H1 (cell line): ENCODE measurements around the gene ASTL. TPM values are rescaled to one million over a fixed set of nuclear protein-coding genes. Genes with fewer than 3 reads are reported as not detected.

ENCODE experiments used
- CTCF ChIA-PET: fragments of 300-600 bp; sonication (Branson Sonifier 250); formaldehyde crosslinking; loops from one replicate; lab custom pipeline; 2021; ENCODE audit not compliant: partially characterized antibody; lab: Charles Lee
- POLR2A ChIA-PET: fragments of 300-600 bp; sonication (Branson Sonifier 250); formaldehyde crosslinking; loops from one replicate; lab custom pipeline; 2021; ENCODE audit warnings: inconsistent platforms; ENCODE audit not compliant: partially characterized antibody; lab: Charles Lee
- DNase-seq, 2 experiments: peaks; one replicate each; pipeline versions ENCODE4 v3.0.0 to v3.0.0-alpha.2; 2010 to 2022; ENCODE audit warnings: low spot score in 2 of 2, low read depth in 1 of 2, mixed read lengths in 1 of 2
- FAIRE-seq: peaks from 2 replicates; lab custom pipeline; 2011; peaks lifted over from hg19 to GRCh38; lab: Jason Lieb, UNC
- H2AFZ ChIP-seq: 2 replicates; pipeline ENCODE4 v1.8.1; 2012; ENCODE audit warnings: low read length, inconsistent platforms
- H2AK5ac ChIP-seq: 2 replicates; pipeline ENCODE4 v1.6.1; 2013; ENCODE audit warnings: low read depth, low read length
- H2BK120ac ChIP-seq: replicated peaks from 2 replicates; pipeline ENCODE3; 2013; ENCODE audit warnings: low read depth, low read length, inconsistent platforms
- H2BK12ac ChIP-seq: 2 replicates; pipeline ENCODE4 v1.6.1; 2013; ENCODE audit warnings: low read depth, low read length
- H2BK15ac ChIP-seq: 2 replicates; pipeline ENCODE4 v1.6.1; 2013; ENCODE audit warnings: low read length
- H2BK20ac ChIP-seq: 2 replicates; pipeline ENCODE4 v1.6.1; 2013; ENCODE audit warnings: low read length
- H2BK5ac ChIP-seq: 2 replicates; pipeline ENCODE4 v1.6.1; 2013; ENCODE audit warnings: low read depth, low read length
- H3K14ac ChIP-seq: 2 replicates; pipeline ENCODE4 v1.6.1; 2013; ENCODE audit warnings: inconsistent platforms; ENCODE audit not compliant: insufficient read length
- H3K18ac ChIP-seq: 2 replicates; pipeline ENCODE4 v1.6.1; 2013; ENCODE audit warnings: low read length; ENCODE audit errors: extremely low read depth
- H3K23ac ChIP-seq: 2 replicates; pipeline ENCODE4 v1.6.1; 2013; ENCODE audit warnings: inconsistent platforms; ENCODE audit not compliant: insufficient read length
- H3K23me2 ChIP-seq: 2 replicates; pipeline ENCODE4 v1.6.1; 2013; ENCODE audit warnings: low read depth, low read length
- H3K27ac ChIP-seq: 2 replicates; pipeline ENCODE4 v1.6.1; 2011; ENCODE audit warnings: low read depth, low read length, inconsistent platforms
- H3K27me3 ChIP-seq, 4 experiments: replicated peaks in 1 of 4; 1 replicate in 1 of 4; 2 replicates in 3 of 4; pipeline versions ENCODE4 v1.6.1 to v1.8.1; 2011 to 2013; ENCODE audit warnings: low read length in 3 of 4, mild to moderate bottlenecking in 3 of 4, inconsistent platforms in 2 of 4, mixed read lengths in 2 of 4, moderate library complexity in 1 of 4; ENCODE audit not compliant: control insufficient read depth in 3 of 4, insufficient read depth in 3 of 4; ENCODE audit errors: extremely low read depth in 1 of 4
- H3K36me3 ChIP-seq, 4 experiments: 2 replicates each; pipeline versions ENCODE4 v1.6.1 to v1.8.1; 2011 to 2013; ENCODE audit warnings: mild to moderate bottlenecking in 4 of 4, low read length in 3 of 4, moderate library complexity in 2 of 4, control low read depth in 1 of 4, inconsistent platforms in 1 of 4; ENCODE audit not compliant: insufficient read depth in 4 of 4, control insufficient read depth in 2 of 4
- H3K4ac ChIP-seq: replicated peaks from 2 replicates; pipeline ENCODE3; 2013; ENCODE audit warnings: low read length, low read depth, mixed read lengths, inconsistent platforms; ENCODE audit not compliant: insufficient read length
- H3K4me1 ChIP-seq, 4 experiments: replicated peaks in 1 of 4; 1 replicate in 1 of 4; 2 replicates in 3 of 4; pipeline versions ENCODE4 v1.6.1 to v1.8.1; 2011 to 2013; ENCODE audit warnings: low read length in 3 of 4, inconsistent platforms in 2 of 4, mixed read lengths in 1 of 4; ENCODE audit not compliant: insufficient read depth in 4 of 4, control insufficient read depth in 3 of 4
- H3K4me2 ChIP-seq, 2 experiments: 2 replicates each; pipeline versions ENCODE4 v1.6.1 to v1.8.1; 2011 to 2013; ENCODE audit warnings: low read depth in 2 of 2, low read length in 2 of 2, control low read depth in 1 of 2, inconsistent platforms in 1 of 2, mild to moderate bottlenecking in 1 of 2; ENCODE audit not compliant: insufficient read depth in 1 of 2
- H3K4me3 ChIP-seq, 4 experiments: fragments of 200-600, 300-600 bp in 1 of 4; sonication (generic), shearing (Covaris generic), sonication (Bioruptor Twin) in 1 of 4; 2 replicates each; pipeline versions ENCODE4 v1.5.1 to v1.8.1; 2011 to 2016; ENCODE audit warnings: low read length in 4 of 4, low read depth in 3 of 4, control low read depth in 2 of 4, inconsistent platforms in 2 of 4, mild to moderate bottlenecking in 2 of 4, mixed read lengths in 1 of 4, moderate library complexity in 1 of 4; ENCODE audit not compliant: insufficient read depth in 2 of 4; ENCODE audit errors: extremely low read depth in 1 of 4
- H3K56ac ChIP-seq: replicated peaks from 2 replicates; pipeline ENCODE3; 2013; ENCODE audit warnings: low read depth, mild to moderate bottlenecking, mixed read lengths, low read length, inconsistent platforms; ENCODE audit not compliant: insufficient read length
- H3K79me1 ChIP-seq: 2 replicates; pipeline ENCODE4 v1.6.1; 2013; ENCODE audit warnings: low read depth, low read length, control low read depth
- H3K79me2 ChIP-seq, 2 experiments: 2 replicates each; pipeline versions ENCODE4 v1.6.1 to v1.8.1; 2012 to 2013; ENCODE audit warnings: low read length in 2 of 2, mild to moderate bottlenecking in 2 of 2, inconsistent platforms in 1 of 2; ENCODE audit not compliant: insufficient read depth in 2 of 2, control insufficient read depth in 1 of 2
- H3K9ac ChIP-seq, 4 experiments: replicated peaks in 1 of 4; 1 replicate in 1 of 4; 2 replicates in 3 of 4; pipeline versions ENCODE4 v1.6.1 to v1.8.1; 2011 to 2013; ENCODE audit warnings: low read depth in 3 of 4, low read length in 3 of 4, control low read depth in 2 of 4, mild to moderate bottlenecking in 2 of 4, moderate library complexity in 2 of 4, inconsistent platforms in 1 of 4; ENCODE audit errors: extremely low read depth in 1 of 4
- H3K9me3 ChIP-seq, 2 experiments: 2 replicates each; pipeline versions ENCODE4 v1.6.1 to v1.8.1; 2012 to 2013; ENCODE audit warnings: mild to moderate bottlenecking in 2 of 2, moderate library complexity in 2 of 2, control low read depth in 1 of 2, inconsistent platforms in 1 of 2, low read depth in 1 of 2, low read length in 1 of 2, mixed read lengths in 1 of 2; ENCODE audit not compliant: insufficient read depth in 2 of 2
- H4K20me1 ChIP-seq, 2 experiments: replicated peaks in 1 of 2; 2 replicates each; pipeline versions ENCODE3 to v1.8.1; 2011 to 2013; ENCODE audit warnings: inconsistent platforms in 2 of 2, low read length in 2 of 2, mild to moderate bottlenecking in 1 of 2; ENCODE audit not compliant: insufficient read depth in 2 of 2, control insufficient read depth in 1 of 2
- H4K5ac ChIP-seq: 2 replicates; pipeline ENCODE4 v1.6.1; 2013; ENCODE audit warnings: low read length, low read depth, mixed read lengths, inconsistent platforms; ENCODE audit not compliant: insufficient read length
- H4K8ac ChIP-seq: 2 replicates; pipeline ENCODE4 v1.8.0; 2013; ENCODE audit warnings: mild to moderate bottlenecking, moderate library complexity, low read length, inconsistent platforms; ENCODE audit not compliant: insufficient read depth; ENCODE audit errors: extremely low read depth
- H4K91ac ChIP-seq: replicated peaks from 2 replicates; pipeline ENCODE3; 2013; ENCODE audit warnings: low read length, mixed read lengths, inconsistent platforms; ENCODE audit not compliant: insufficient read length
- CEBPB ChIP-seq: IDR thresholded peaks from 2 replicates; pipeline ENCODE4 v1.6.1; 2012; ENCODE audit warnings: low read depth, low read length
- EZH2 ChIP-seq: fragments of 200-600 bp; sonication (generic); IDR thresholded peaks from 2 replicates; pipeline ENCODE4 v1.7.1; 2012; ENCODE audit warnings: low read depth, mild to moderate bottlenecking, moderate library complexity, low read length, inconsistent platforms; ENCODE audit not compliant: severe bottlenecking
- HDAC6 ChIP-seq: IDR thresholded peaks from one replicate; pipeline ENCODE4 v1.7.1; 2012; ENCODE audit warnings: low read depth, mild to moderate bottlenecking, inconsistent platforms, low read length, moderate library complexity
- JUND ChIP-seq: IDR thresholded peaks from 2 replicates; pipeline ENCODE4 v1.6.1; 2011; ENCODE audit warnings: mild to moderate bottlenecking, improper control_type of control experiment, low read length
- KDM1A ChIP-seq: fragments of 200-600, 300-600 bp; sonication (generic); IDR thresholded peaks from 2 replicates; pipeline ENCODE4 v1.7.1; 2016; ENCODE audit warnings: mild to moderate bottlenecking, low read length, borderline replicate concordance
- NRF1 ChIP-seq: IDR thresholded peaks from 2 replicates; pipeline ENCODE4 v1.6.1; 2011; ENCODE audit warnings: mild to moderate bottlenecking, low read depth, low read length, improper control_type of control experiment
- PHF8 ChIP-seq: fragments of 200-600 bp; sonication (generic); conservative IDR thresholded peaks from 2 replicates; pipeline ENCODE4 v1.7.1; 2012; ENCODE audit warnings: low read depth, mild to moderate bottlenecking, inconsistent platforms, low read length, moderate library complexity
- RNF2 ChIP-seq: fragments of 200-900, 300-1000 bp; sonication (generic); IDR thresholded peaks from 2 replicates; pipeline ENCODE4 v1.7.1; 2016; ENCODE audit warnings: borderline replicate concordance, low read depth, mild to moderate bottlenecking, antibody characterized with exemption, low read length; ENCODE audit not compliant: poor library complexity, severe bottlenecking; ENCODE audit errors: missing control alignments
- SIN3A ChIP-seq, 2 experiments: IDR thresholded peaks in 1 of 2; conservative IDR thresholded peaks in 1 of 2; 2 replicates each; pipeline ENCODE4 v1.6.1; 2011 to 2012; ENCODE audit warnings: low read length in 2 of 2, improper control_type of control experiment in 1 of 2, low read depth in 1 of 2, mild to moderate bottlenecking in 1 of 2
- SP1 ChIP-seq: IDR thresholded peaks from 2 replicates; pipeline ENCODE4 v1.6.1; 2011; ENCODE audit warnings: low read depth, low read length
- SP4 ChIP-seq: IDR thresholded peaks from 2 replicates; pipeline ENCODE4 v1.6.1; 2012; ENCODE audit warnings: low read length, inconsistent platforms
- WGBS, 2 experiments: shearing (Covaris generic) in 1 of 2; methylation state at CpG; one replicate each; pipeline versions ENCODE4 v1.1.6 to v1.1.7; 2013 to 2015; ENCODE audit warnings: low lambda C conversion rate in 2 of 2, mixed read lengths in 2 of 2, inconsistent platforms in 1 of 2, low coverage in 1 of 2, missing lambda C conversion rate in 1 of 2; ENCODE audit not compliant: insufficient replicate concordance in 2 of 2, insufficient coverage in 1 of 2, insufficient read length in 1 of 2; ENCODE audit errors: extremely low coverage in 1 of 2, missing lambda C conversion rate in 1 of 2; 5-methylcytosine and 5-hydroxymethylcytosine counted together
- polyA plus RNA-seq, 7 experiments: library from polyadenylated mRNA; depleted of rRNA in 3 of 7; stranded (reverse) in 5 of 7; unstranded in 2 of 7; fragments of >200 nt in 5 of 7; fragments of 200-250 nt in 2 of 7; gene quantifications; 1 replicate in 5 of 7; 2 replicates in 1 of 7; 4 replicates in 1 of 7; pipeline versions ENCODE4 v1.2.1 to v1.2.3, GENCODE V29; 2011 to 2013; ENCODE audit warnings: missing spikeins in 2 of 7, mixed read lengths in 2 of 7
- total RNA-seq: library from RNA; stranded (reverse); fragmentation: NEBNext Ultra II Directional; extraction: Animal tissue kit (Norgen Biotek cat#: 25700); gene quantifications from 2 replicates; pipeline ENCODE4 v1.2.1, GENCODE V29; 2021

ASTL gene
- total and polyA plus RNA-seq, 2 of the 8 experiments (the other 6 are each of a cell fraction or from before 2014, with no cell fraction given), result 0.60 to 1.4 TPM

DNA sequence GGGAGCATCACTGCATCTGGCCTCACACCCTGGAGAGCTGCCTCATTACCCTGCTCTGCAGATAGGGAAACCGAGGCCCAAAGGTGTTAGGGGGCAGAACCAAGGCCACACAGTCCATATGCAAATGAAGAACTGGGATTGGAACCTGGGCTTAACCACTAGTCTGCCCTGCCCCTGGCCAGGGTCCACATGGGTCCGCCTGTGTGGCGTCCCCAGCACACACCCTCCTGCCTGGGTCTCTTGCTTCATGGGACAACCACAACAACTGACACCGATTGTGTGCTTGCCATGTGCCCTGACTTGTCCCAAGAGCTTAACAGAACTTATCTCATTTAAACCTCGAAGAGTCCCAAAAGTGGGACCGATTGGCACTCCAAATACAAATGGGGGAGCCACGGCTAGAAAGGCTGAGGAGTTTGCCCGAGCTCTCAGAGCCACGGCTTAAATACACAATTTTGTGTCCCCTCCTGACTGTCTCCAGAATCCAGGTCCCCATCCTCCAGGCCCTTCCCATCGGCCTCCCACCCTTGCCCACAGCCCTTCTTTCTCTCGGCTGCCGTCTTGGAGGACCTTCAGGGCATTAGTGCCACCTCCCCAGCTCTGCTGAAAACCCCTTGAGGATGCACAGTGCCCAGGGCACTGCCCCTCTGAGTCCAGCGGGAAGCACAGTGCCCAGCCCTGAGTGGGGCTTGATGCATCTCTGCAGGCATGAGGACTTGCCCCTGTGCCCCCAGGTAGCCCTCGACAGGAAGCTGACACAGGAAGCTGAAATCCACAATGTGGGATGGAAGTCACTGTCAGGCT is 12.7 kb upstream of the ASTL start:
- H3K4me3 ChIP-seq, result no peak overlapping the region
- no peaks in the 10 kb centered on the region for H3K36me3 ChIP-seq
- peaks cover 0 to 12% (median 6%) of the 10 kb centered on the region in 4 experiments; a peak in 5 of 7 replicates for H3K27me3 ChIP-seq
- H2BK5ac ChIP-seq, result no peak overlapping the region
- H3K4ac ChIP-seq, result no peak overlapping the region
- no peak overlapping the region; the same call in 1 of the 2 replicates for H3K18ac ChIP-seq
- H3K14ac ChIP-seq, result no peak overlapping the region
- no peak for FAIRE-seq
- no peak overlapping the region for H4K5ac ChIP-seq
- 92% methylated on average over 14 of the region's 14 CpGs; no CpG with 5 or more reads in 1 of the 2 experiments for WGBS, 2 experiments
- ChIA-PET CTCF (interaction anchor here (0.9 to 10.1 kb wide), 8 partner anchors 11 to 40 kb away, joined by 3 to 98 read pairs (median 4); partner anchors contain the start of genes ADRA2B and ASTL), POLR2A (interaction anchor here (0.9 to 1.5 kb wide), 4 partner anchors 9 to 52 kb away, joined by 3 to 4 read pairs (median 4); no protein-coding TSS in a partner anchor)
- DNase-seq, result no peak
- H3K23ac ChIP-seq, result no peak overlapping the region
- peak overlapping the region; percentile 60; the same call in 1 of the 2 replicates for H2AK5ac ChIP-seq
- no peaks in the 10 kb centered on the region for H3K79me2 ChIP-seq
- H4K8ac ChIP-seq, result no peak overlapping the region; the same call in 1 of the 2 replicates
- peaks cover 2% of the 10 kb centered on the region; the same call in 1 of the 2 replicates for H3K23me2 ChIP-seq
- H2AFZ ChIP-seq, result no peak overlapping the region
- H3K4me1 ChIP-seq, result peaks cover 0 to 38% (median 23%) of the 10 kb centered on the region in 4 experiments; a peak in 6 of 7 replicates
- no peak overlapping the region for H3K56ac ChIP-seq
- H3K79me1 ChIP-seq, result no peaks in the 10 kb centered on the region
- H2BK12ac ChIP-seq, result peak overlapping the region; percentile 68; the same call in 1 of the 2 replicates
- H3K27ac ChIP-seq, result no peak overlapping the region
- 0 out of 2 replicates have a peak overlapping the region, but pooled peaks have one; percentile 86 for H2BK20ac ChIP-seq
- no peak overlapping the region for H3K4me2 ChIP-seq
- no peaks in the 10 kb centered on the region for H4K20me1 ChIP-seq
- H3K9ac ChIP-seq, result no peak overlapping the region
- H4K91ac ChIP-seq, result no peak overlapping the region
- H3K9me3 ChIP-seq, result no peaks in the 10 kb centered on the region
- H2BK15ac ChIP-seq, result no peak overlapping the region
- H2BK120ac ChIP-seq, result peak overlapping the region; percentile 61
- TF ChIP-seq KDM1A, result no peak
- TF ChIP-seq PHF8, result no peak
- TF ChIP-seq SP4, result no peak
- TF ChIP-seq JUND, result no peak
- no peak for TF ChIP-seq RNF2
- TF ChIP-seq HDAC6, result no peak
- no peak for TF ChIP-seq CEBPB
- no peak for TF ChIP-seq NRF1
- TF ChIP-seq SIN3A (conservative IDR thresholded peaks at IDR 0.05 in 1 of 2, IDR thresholded peaks at IDR 0.05 in 1 of 2; ENCODE audit: low read depth in 1 of 2, low read length in 2 of 2), result no peak
- no peak for TF ChIP-seq EZH2
- TF ChIP-seq SP1, result no peak
